Neural crest cell (in vitro differentiated cells): ENCODE results near the gene PRKN. TPM values are rescaled to one million over a fixed set of nuclear protein-coding genes. Genes with fewer than 3 reads are reported as not detected.

Experiments used
- DNase-seq: peaks from one replicate; pipeline ENCODE4 v3.0.0; 2021; ENCODE audit warnings: low read depth, mixed read lengths, low spot score
- H3K27ac Mint-ChIP-seq: one replicate; pipeline ENCODE4 v1.8.0; 2021; ENCODE audit warnings: mild to moderate bottlenecking, mixed read lengths; ENCODE audit not compliant: unreplicated experiment
- H3K27me3 Mint-ChIP-seq: 2 replicates; pipeline ENCODE4 v1.8.0; 2021; ENCODE audit warnings: low read depth, mild to moderate bottlenecking, mixed read lengths
- H3K36me3 Mint-ChIP-seq: 2 replicates; pipeline ENCODE4 v1.8.0; 2021; ENCODE audit warnings: low read depth, mild to moderate bottlenecking, mixed read lengths
- H3K4me1 Mint-ChIP-seq: 2 replicates; pipeline ENCODE4 v1.8.0; 2021; ENCODE audit warnings: mixed read lengths
- H3K4me3 Mint-ChIP-seq: one replicate; pipeline ENCODE4 v1.8.0; 2021; ENCODE audit warnings: mild to moderate bottlenecking, mixed read lengths
- H3K9me3 Mint-ChIP-seq: 2 replicates; pipeline ENCODE4 v1.8.0; 2021; ENCODE audit warnings: mixed read lengths
- total RNA-seq: library from RNA; stranded (reverse); gene quantifications from 2 replicates; pipeline ENCODE4 v1.2.1, GENCODE V29; 2021
- TF ChIP-seq, protein P1 (sequence below): fragments of 200-600 bp; sonication (generic); conservative IDR thresholded peaks from 2 replicates; pipeline ENCODE4 v1.5.0; 2021; ENCODE audit warnings: antibody characterized with exemption, mild to moderate bottlenecking

PRKN gene
- total RNA-seq, 1 donor from 2014 or later: 3.2 TPM

DNA sequence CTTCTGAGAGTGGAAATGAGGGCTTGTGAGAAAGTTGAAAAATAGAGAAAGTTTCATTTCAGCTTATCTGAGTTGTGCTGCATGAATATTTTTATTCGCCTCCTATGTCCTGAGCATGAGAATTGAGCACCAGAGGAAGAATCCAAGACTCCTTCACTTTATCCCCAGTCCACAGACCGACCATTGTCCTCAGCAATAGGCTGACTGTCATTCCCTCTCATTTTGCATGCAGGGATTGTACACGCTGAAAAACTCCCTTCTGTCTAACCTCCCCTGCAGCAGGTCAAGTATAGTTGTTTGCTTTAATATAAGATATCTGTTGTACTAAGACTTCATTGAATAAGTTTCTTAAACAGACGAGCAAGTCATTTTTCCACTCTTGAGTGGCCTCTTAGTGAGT lies 437.6 kb downstream of the PRKN start:
- H3K36me3 Mint-ChIP-seq: no peaks in the 10 kb centered on the region
- TF ChIP-seq, protein P1, sequence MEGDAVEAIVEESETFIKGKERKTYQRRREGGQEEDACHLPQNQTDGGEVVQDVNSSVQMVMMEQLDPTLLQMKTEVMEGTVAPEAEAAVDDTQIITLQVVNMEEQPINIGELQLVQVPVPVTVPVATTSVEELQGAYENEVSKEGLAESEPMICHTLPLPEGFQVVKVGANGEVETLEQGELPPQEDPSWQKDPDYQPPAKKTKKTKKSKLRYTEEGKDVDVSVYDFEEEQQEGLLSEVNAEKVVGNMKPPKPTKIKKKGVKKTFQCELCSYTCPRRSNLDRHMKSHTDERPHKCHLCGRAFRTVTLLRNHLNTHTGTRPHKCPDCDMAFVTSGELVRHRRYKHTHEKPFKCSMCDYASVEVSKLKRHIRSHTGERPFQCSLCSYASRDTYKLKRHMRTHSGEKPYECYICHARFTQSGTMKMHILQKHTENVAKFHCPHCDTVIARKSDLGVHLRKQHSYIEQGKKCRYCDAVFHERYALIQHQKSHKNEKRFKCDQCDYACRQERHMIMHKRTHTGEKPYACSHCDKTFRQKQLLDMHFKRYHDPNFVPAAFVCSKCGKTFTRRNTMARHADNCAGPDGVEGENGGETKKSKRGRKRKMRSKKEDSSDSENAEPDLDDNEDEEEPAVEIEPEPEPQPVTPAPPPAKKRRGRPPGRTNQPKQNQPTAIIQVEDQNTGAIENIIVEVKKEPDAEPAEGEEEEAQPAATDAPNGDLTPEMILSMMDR: no peak
- H3K4me3 Mint-ChIP-seq: no peak overlapping the region

DNA sequence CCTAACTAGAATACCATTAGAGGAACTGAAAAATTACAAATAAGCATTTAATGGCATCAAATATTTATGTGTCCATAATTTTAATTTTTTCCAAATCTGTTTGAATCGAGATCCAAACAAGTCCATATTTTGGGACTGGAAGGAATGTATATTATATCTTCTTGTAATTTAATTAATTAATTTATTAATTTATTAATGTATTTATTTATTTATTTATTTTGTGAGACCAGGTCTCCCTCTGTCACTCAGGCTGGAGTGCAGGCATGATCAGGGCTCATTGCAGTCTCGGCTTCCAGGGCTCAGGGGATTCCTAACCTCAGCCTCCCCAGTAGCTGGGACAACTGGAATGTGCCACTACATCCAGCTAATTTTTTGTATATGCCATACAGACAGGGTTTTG lies 453.6 kb downstream of the PRKN start:
- Mint-ChIP-seq H3K27ac (no peak overlapping the region), H3K4me3 (no peak overlapping the region), H3K36me3 (no peaks in the 10 kb centered on the region), H3K9me3 (no peaks in the 10 kb centered on the region), H3K27me3 (no peaks in the 10 kb centered on the region), H3K4me1 (no peaks in the 10 kb centered on the region)
- TF ChIP-seq, protein P1: no peak
- no peak for DNase-seq

More for the DNA sequence above, 437.6 kb downstream of the PRKN start:
- Mint-ChIP-seq H3K9me3 (no peaks in the 10 kb centered on the region), H3K4me1 (peaks cover 11% of the 10 kb centered on the region), H3K27ac (no peak overlapping the region), H3K27me3 (no peaks in the 10 kb centered on the region)
- no peak for DNase-seq

DNA sequence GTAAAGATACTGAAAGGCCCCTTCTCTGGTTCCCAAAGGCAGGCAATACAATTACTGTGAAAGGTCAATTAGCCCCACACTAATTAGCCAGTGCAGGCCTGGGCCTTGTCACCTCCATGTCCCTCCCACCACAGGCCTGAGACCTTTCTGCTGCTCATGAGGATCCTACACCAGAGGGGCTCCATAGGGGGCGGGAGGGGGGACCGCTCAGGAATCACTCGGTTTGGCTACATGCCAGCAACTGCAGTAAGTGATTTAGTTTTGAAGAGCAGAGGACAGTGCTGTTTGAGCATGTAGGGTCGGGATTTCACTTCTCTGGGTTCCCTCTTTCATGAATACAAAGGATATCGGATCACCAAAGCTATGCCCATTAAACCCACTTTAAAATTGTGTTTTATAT lies 455.6 kb downstream of the PRKN start:
- Mint-ChIP-seq H3K36me3 (no peaks in the 10 kb centered on the region), H3K4me3 (no peak overlapping the region), H3K4me1 (no peaks in the 10 kb centered on the region), H3K27ac (no peak overlapping the region), H3K27me3 (no peaks in the 10 kb centered on the region), H3K9me3 (no peaks in the 10 kb centered on the region)
- no peak for DNase-seq
- TF ChIP-seq, protein P1: no peak

DNA sequence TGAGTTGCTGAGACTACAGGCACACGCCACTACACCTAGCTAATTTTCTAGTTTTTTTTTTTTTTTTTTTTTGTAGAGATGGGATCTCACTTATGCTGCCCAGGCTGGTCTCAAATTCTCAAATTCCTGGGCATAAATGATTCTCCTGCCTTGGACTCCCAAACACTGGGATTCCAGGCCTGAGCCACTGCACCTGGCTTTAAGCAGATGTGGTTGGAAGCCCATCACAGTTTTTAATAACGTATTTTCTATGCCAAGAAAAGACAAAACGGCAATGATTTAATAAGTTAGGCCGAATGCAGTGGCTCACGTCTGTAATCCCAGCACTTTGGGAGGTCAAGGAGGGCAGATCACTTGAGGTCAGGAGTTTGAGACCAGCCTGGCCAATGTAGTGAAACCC lies 456.6 kb downstream of the PRKN start:
- TF ChIP-seq, protein P1: no peak
- Mint-ChIP-seq H3K9me3 (no peaks in the 10 kb centered on the region), H3K27ac (no peak overlapping the region)

DNA sequence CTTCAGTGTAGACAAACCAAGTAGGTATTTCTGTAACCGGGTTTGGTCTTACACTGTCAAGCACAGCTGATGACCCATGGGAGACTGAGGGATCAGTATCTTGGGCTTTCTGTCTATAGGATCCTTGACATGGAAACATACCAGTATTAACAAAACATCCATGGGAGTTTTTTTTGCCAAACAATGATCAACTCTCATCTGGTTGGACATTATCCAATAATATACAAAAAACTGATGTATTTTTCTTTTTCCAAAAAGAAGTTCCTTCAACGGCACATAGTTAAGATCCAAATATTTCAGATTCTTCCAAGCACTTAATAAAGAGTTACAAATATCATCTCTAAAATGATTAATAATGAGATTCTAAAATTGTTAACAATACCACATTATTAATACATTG lies 459.9 kb downstream of the PRKN start:
- no peak for DNase-seq
- Mint-ChIP-seq H3K27me3 (no peaks in the 10 kb centered on the region), H3K27ac (no peak overlapping the region), H3K4me3 (no peak overlapping the region), H3K36me3 (no peaks in the 10 kb centered on the region), H3K4me1 (peaks cover 10% of the 10 kb centered on the region), H3K9me3 (no peaks in the 10 kb centered on the region)
- TF ChIP-seq, protein P1: no peak

More for the DNA sequence above, 456.6 kb downstream of the PRKN start:
- H3K27me3 Mint-ChIP-seq: no peaks in the 10 kb centered on the region
- no peak for DNase-seq
- no peaks in the 10 kb centered on the region for H3K36me3 Mint-ChIP-seq
- H3K4me1 Mint-ChIP-seq: no peaks in the 10 kb centered on the region
- no peak overlapping the region for H3K4me3 Mint-ChIP-seq

DNA sequence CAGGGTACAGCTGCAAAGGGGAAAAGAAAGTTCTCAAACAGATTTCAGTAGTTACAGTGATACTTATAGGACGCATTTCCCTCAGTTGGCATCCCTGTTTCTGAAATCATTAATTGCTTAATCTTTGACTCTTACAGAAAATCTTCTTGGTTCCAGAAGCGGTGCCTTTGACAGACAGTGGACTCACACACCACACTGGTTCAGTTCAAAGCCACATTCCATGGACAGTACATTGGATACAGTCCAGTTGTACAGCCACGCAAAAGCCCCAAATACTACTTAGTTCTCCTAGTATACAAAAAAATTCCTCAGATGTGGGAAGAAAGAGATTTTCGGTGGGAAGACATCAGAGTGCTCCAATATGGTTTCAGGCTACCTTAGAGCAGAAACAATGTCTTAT lies 460.4 kb downstream of the PRKN start:
- no peak overlapping the region for H3K4me3 Mint-ChIP-seq
- H3K36me3 Mint-ChIP-seq: no peaks in the 10 kb centered on the region
- no peak for DNase-seq
- TF ChIP-seq, protein P1: no peak
- H3K27ac Mint-ChIP-seq: no peak overlapping the region
- peaks cover 16% of the 10 kb centered on the region for H3K4me1 Mint-ChIP-seq
- H3K27me3 Mint-ChIP-seq: no peaks in the 10 kb centered on the region
- no peaks in the 10 kb centered on the region for H3K9me3 Mint-ChIP-seq
